Measurements from ENCODE around the gene ZNF80. TPM values are rescaled to one million over a fixed set of nuclear protein-coding genes. Genes with fewer than 3 reads are reported as not detected.

The ZNF80 gene
- total RNA-seq, 2 experiments from 2014 or later = 1.8 to 2.3 TPM

- Mint-ChIP-seq H3K4me3 (no peak overlapping the region), H3K36me3 (ENCODE audit: low read depth) (peaks cover 7% of the 10 kb centered on the region), H3K9me3 (peaks cover 10% of the 10 kb centered on the region), H3K4me1 (ENCODE audit: low read depth) (peaks cover 7% of the 10 kb centered on the region), H3K27ac (no peak overlapping the region), H3K27me3 (no peaks in the 10 kb centered on the region)
- intact Hi-C loops (cut with micrococcal nuclease) = no loop called here
- POLR2A ChIA-PET = no interaction called here
- ATAC-seq = no peak
- DNase-seq = no peak
- no peak for TF ChIP-seq CTCF (IDR thresholded peaks at IDR 0.05)
- CTCF ChIA-PET = no interaction called here
Measured at GRCh38 chr3:114272271-114272670, 34.9 kb upstream of the ZNF80 start.

- CTCF ChIA-PET = interaction anchor here (0.6 to 2.6 kb wide), 4 partner anchors 15 to 74 kb away, joined by 3 to 13 read pairs (median 4); no protein-coding TSS in a partner anchor
- no peak overlapping the region for H3K27ac Mint-ChIP-seq
- H3K4me3 Mint-ChIP-seq = no peak overlapping the region
- peaks cover 13% of the 10 kb centered on the region for H3K9me3 Mint-ChIP-seq
- no peak for ATAC-seq
- intact Hi-C loops (cut with micrococcal nuclease) = no loop called here
- peaks cover 4% of the 10 kb centered on the region for H3K4me1 Mint-ChIP-seq (ENCODE audit: low read depth)
- H3K27me3 Mint-ChIP-seq = no peaks in the 10 kb centered on the region
- DNase-seq = no peak
- POLR2A ChIA-PET = no interaction called here
- H3K36me3 Mint-ChIP-seq (ENCODE audit: low read depth) = peaks cover 7% of the 10 kb centered on the region
- TF ChIP-seq CTCF (IDR thresholded peaks at IDR 0.05) = no peak
Measured at GRCh38 chr3:114270019-114270418, 32.6 kb upstream of the ZNF80 start.

- no peak for DNase-seq
- no peak overlapping the region for H3K4me3 Mint-ChIP-seq
- no peak for TF ChIP-seq CTCF (IDR thresholded peaks at IDR 0.05)
- peaks cover 13% of the 10 kb centered on the region for H3K9me3 Mint-ChIP-seq
- ATAC-seq = no peak
- CTCF ChIA-PET = no interaction called here
- intact Hi-C loops (cut with micrococcal nuclease) = no loop called here
- no peaks in the 10 kb centered on the region for H3K4me1 Mint-ChIP-seq (ENCODE audit: low read depth)
- H3K36me3 Mint-ChIP-seq (ENCODE audit: low read depth) = peaks cover 7% of the 10 kb centered on the region
- H3K27ac Mint-ChIP-seq = no peak overlapping the region
- no peaks in the 10 kb centered on the region for H3K27me3 Mint-ChIP-seq
- POLR2A ChIA-PET = no interaction called here
Measured at GRCh38 chr3:114260152-114260551, 22.8 kb upstream of the ZNF80 start.

- Mint-ChIP-seq H3K27me3 (no peaks in the 10 kb centered on the region), H3K27ac (no peak overlapping the region), H3K9me3 (peaks cover 13% of the 10 kb centered on the region), H3K36me3 (ENCODE audit: low read depth) (peaks cover 7% of the 10 kb centered on the region), H3K4me1 (ENCODE audit: low read depth) (no peaks in the 10 kb centered on the region), H3K4me3 (no peak overlapping the region)
- no peak for TF ChIP-seq CTCF (IDR thresholded peaks at IDR 0.05)
- ChIA-PET POLR2A (no interaction called here), CTCF (no interaction called here)
- intact Hi-C loops (cut with micrococcal nuclease) = no loop called here
- DNase-seq = no peak
- no peak for ATAC-seq
Measured at GRCh38 chr3:114259566-114259965, 22.2 kb upstream of the ZNF80 start.

GRCh38 chr3:114253505-114253904, 16.1 kb upstream of the ZNF80 start:
- CTCF ChIA-PET = no interaction called here
- H3K4me3 Mint-ChIP-seq = no peak overlapping the region
- DNase-seq (no peak), ATAC-seq (peak; percentile 27)
- no peak for TF ChIP-seq CTCF (IDR thresholded peaks at IDR 0.05)
- peaks cover 10% of the 10 kb centered on the region for H3K9me3 Mint-ChIP-seq
- intact Hi-C loops (cut with micrococcal nuclease) = no loop called here
- peak overlapping the region; percentile 56 for H3K27ac Mint-ChIP-seq
- no peaks in the 10 kb centered on the region for H3K27me3 Mint-ChIP-seq
- POLR2A ChIA-PET = no interaction called here
- peaks cover 2% of the 10 kb centered on the region for H3K36me3 Mint-ChIP-seq (ENCODE audit: low read depth)
- peaks cover 11% of the 10 kb centered on the region for H3K4me1 Mint-ChIP-seq (ENCODE audit: low read depth)

Data from activated CD8-positive, alpha-beta T cell treated with anti-CD3 and anti-CD28 coated beads for 36 hours (primary cell).